Ovary (tissue), 3 donors: ENCODE results near the gene SLIT2.

Experiments
- EP300 ChIP-seq: sonication (generic); formaldehyde crosslinking; IDR thresholded peaks from one replicate; pipeline ENCODE4 v1.6.1; 2017; ENCODE audit warnings: antibody characterized with exemption
- POLR2A ChIP-seq: fragments of 450-650 bp; IDR thresholded peaks from one replicate; pipeline ENCODE4 v1.6.1; 2017; ENCODE audit warnings: antibody characterized with exemption, mild to moderate bottlenecking, moderate library complexity
- TF ChIP-seq, protein P1 (sequence below), 3 donors: fragments of 450-650 bp in 2 of 3; fragments of 200-600 bp in 1 of 3; IDR thresholded peaks; one replicate each; pipeline versions ENCODE4 v1.5.1 to v1.8.0; 2016 to 2022; ENCODE audit warnings: antibody characterized with exemption in 3 of 3, mild to moderate bottlenecking in 1 of 3
- donor health status: DM: no; HTN: no; CAD: no.

DNA sequence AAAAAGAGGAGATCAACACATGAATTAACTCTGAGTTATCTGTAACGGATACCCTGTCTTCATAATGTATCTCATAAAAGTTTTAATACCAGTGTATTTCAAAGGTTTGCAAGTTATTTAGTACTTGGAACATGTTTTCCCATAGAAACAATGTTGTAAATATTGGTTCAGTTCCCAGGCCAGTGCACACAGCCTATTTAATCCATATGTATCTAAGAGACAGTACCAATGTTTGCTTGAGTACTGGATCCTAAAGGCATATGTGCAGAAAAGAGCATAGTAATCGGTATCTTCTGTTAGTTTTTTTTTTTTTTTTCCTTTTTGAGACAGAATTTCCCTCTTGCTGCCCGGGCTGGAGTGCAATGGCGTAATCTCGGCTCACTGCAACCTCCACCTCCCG is 46.1 kb downstream of the SLIT2 start:
- TF ChIP-seq POLR2A (no peak), EP300 (no peak)
- TF ChIP-seq, protein P1, sequence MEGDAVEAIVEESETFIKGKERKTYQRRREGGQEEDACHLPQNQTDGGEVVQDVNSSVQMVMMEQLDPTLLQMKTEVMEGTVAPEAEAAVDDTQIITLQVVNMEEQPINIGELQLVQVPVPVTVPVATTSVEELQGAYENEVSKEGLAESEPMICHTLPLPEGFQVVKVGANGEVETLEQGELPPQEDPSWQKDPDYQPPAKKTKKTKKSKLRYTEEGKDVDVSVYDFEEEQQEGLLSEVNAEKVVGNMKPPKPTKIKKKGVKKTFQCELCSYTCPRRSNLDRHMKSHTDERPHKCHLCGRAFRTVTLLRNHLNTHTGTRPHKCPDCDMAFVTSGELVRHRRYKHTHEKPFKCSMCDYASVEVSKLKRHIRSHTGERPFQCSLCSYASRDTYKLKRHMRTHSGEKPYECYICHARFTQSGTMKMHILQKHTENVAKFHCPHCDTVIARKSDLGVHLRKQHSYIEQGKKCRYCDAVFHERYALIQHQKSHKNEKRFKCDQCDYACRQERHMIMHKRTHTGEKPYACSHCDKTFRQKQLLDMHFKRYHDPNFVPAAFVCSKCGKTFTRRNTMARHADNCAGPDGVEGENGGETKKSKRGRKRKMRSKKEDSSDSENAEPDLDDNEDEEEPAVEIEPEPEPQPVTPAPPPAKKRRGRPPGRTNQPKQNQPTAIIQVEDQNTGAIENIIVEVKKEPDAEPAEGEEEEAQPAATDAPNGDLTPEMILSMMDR (IDR thresholded peaks at IDR 0.05), result no peak
